ENCODE measurements around the gene FRRS1. TPM values are rescaled to one million over a fixed set of nuclear protein-coding genes. Genes with fewer than 3 reads are reported as not detected.
A peak's percentile ranks its signal among the peaks of the same experiment; 100 is the strongest.

FRRS1 gene, protein sequence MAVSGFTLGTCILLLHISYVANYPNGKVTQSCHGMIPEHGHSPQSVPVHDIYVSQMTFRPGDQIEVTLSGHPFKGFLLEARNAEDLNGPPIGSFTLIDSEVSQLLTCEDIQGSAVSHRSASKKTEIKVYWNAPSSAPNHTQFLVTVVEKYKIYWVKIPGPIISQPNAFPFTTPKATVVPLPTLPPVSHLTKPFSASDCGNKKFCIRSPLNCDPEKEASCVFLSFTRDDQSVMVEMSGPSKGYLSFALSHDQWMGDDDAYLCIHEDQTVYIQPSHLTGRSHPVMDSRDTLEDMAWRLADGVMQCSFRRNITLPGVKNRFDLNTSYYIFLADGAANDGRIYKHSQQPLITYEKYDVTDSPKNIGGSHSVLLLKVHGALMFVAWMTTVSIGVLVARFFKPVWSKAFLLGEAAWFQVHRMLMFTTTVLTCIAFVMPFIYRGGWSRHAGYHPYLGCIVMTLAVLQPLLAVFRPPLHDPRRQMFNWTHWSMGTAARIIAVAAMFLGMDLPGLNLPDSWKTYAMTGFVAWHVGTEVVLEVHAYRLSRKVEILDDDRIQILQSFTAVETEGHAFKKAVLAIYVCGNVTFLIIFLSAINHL
- total RNA-seq (1 to 10 TPM in 1 of 5 donors, under 1 TPM in 3, not detected in 1; 0.20 to 1.2 (median 0.45) TPM), total RNA-seq (0.24 to 5.2 (median 1.4) reads per million in 29 experiments)
- 0.63 TPM for total RNA-seq (2013)

DNA sequence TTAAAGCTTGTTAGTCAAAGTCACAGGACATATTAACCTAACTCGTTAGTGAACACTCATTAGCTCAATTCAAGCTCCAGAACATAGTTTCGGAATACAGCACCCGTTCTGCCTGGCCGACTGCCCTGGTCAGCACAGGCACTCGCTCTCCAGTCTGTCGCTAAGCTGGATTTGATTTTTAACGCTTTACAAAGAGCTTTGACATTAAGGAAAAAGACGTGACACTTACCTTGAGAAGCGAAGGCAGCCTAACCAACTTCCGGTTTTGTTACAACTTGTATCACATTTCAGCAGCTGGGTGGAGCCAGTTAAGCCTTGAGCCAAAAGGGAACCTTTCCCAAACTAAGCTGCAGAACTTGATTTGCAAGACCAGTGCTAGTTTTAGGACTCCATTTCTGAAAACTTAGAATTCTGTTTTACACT is at the start of gene FRRS1:
TSS of gene FRRS1 (minus strand) at position 258 of the 423 bp plus-strand sequence. CDS start 17,867 bp downstream, outside the sequence.
- POLR2A ChIA-PET: interaction anchor here in 1 of 2 donors (0.7 kb wide), 1 partner anchor 17 kb away, joined by 5 read pairs; no protein-coding TSS in a partner anchor
- Histone ChIP-seq H3K27me3 (replicated peaks in 1 of 2; ENCODE audit: control insufficient read depth in 2 of 2, extremely low read depth in 1 of 2, insufficient read depth in 2 of 2, low read length in 1 of 2) (peaks cover 0 to 2% of the 10 kb centered on the region in 2 experiments), H3K4me3 (ENCODE audit: control insufficient read depth in 1 of 2, extremely low read depth in 1 of 2, low read length in 1 of 2) (peak within 1 kb of the TSS; percentile 48 to 66), H3K27ac (ENCODE audit: low read length) (no peak within 1 kb of the TSS), H3K4me1 (ENCODE audit: control insufficient read depth in 1 of 2, extremely low read depth in 1 of 2, insufficient read depth in 2 of 2, low read length in 2 of 2) (peaks cover 0 to 5% of the 10 kb centered on the region in 2 experiments), H3K36me3 (ENCODE audit: control insufficient read depth in 2 of 2, extremely low read depth in 1 of 2, insufficient read depth in 1 of 2, low read length in 1 of 2) (no peaks in the 10 kb centered on the region), H3K9me3 (no peaks in the 10 kb centered on the region)
- peak within 1 kb of the TSS; percentile 89 to 90 (median 90) for H3K4me3 Mint-ChIP-seq
- no peaks in the 10 kb centered on the region for H3K36me3 Mint-ChIP-seq
- WGBS (ENCODE audit: insufficient coverage): 4% methylated on average over 10 of the region's 10 CpGs
- peaks cover 7 to 9% of the 10 kb centered on the region in 2 donors for H3K27me3 Mint-ChIP-seq
- peak in 29 of 35 experiments; percentile 1 to 58 (median 12) for DNase-seq
- ATAC-seq (replicated peaks in 1 of 4): peak; percentile 70 to 83 (median 77)
- peak within 1 kb of the TSS; percentile 69 to 95 for H3K27ac Mint-ChIP-seq
- CTCF ChIA-PET: interaction anchor here in 1 of 2 donors (0.9 kb wide), 1 partner anchor 1102 kb away, joined by 3 read pairs; no protein-coding TSS in a partner anchor
- H3K9me3 Mint-ChIP-seq: no peaks in the 10 kb centered on the region
- peaks cover 7 to 12% (median 10%) of the 10 kb centered on the region in 3 donors for H3K4me1 Mint-ChIP-seq

DNA sequence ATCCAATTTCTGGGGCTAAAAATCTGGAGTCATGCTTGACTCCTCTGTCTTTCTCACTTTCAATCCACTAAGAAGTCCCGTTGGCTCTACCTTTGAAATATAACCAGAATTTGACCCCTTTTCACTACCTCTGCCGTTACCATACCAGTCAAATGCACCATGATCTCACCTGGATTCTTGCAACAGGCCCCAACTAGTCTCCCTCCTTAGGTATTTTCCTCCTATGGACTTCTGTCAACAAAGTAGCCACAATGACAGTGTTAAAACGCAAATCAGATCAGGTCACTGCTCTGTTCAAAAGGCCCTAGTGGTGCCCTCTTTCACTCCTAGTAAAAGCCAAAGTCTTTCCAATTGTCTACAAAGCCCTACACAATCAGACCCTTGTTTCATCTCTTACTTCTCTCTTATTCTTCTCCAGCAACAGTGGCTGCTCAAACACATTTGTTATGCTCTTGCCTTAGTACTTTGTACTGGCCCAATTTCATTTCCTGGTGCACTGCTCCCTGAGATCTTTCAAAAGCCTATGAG is 48.0 kb upstream of the FRRS1 start:
- Histone ChIP-seq H3K9me3 (no peaks in the 10 kb centered on the region), H3K36me3 (ENCODE audit: control insufficient read depth in 2 of 2, extremely low read depth in 1 of 2, insufficient read depth in 1 of 2, low read length in 1 of 2) (no peaks in the 10 kb centered on the region), H3K27me3 (replicated peaks in 1 of 2; ENCODE audit: control insufficient read depth in 2 of 2, extremely low read depth in 1 of 2, insufficient read depth in 2 of 2, low read length in 1 of 2) (no peaks in the 10 kb centered on the region), H3K4me3 (ENCODE audit: control insufficient read depth in 1 of 2, extremely low read depth in 1 of 2, low read length in 1 of 2) (no peak overlapping the region), H3K27ac (ENCODE audit: low read length) (no peak overlapping the region), H3K4me1 (ENCODE audit: control insufficient read depth in 1 of 2, extremely low read depth in 1 of 2, insufficient read depth in 2 of 2, low read length in 2 of 2) (no peaks in the 10 kb centered on the region)
- CTCF ChIA-PET: no interaction called here
- Mint-ChIP-seq H3K4me1 (no peaks in the 10 kb centered on the region), H3K9me3 (no peaks in the 10 kb centered on the region), H3K36me3 (no peaks in the 10 kb centered on the region), H3K27me3 (peaks cover 10 to 21% of the 10 kb centered on the region in 2 donors), H3K4me3 (no peak overlapping the region), H3K27ac (no peak overlapping the region)
- ATAC-seq (replicated peaks in 1 of 4): no peak
- POLR2A ChIA-PET: no interaction called here
- 89% methylated on average over 3 of the region's 3 CpGs for WGBS (ENCODE audit: insufficient coverage)
- DNase-seq: no peak

DNA sequence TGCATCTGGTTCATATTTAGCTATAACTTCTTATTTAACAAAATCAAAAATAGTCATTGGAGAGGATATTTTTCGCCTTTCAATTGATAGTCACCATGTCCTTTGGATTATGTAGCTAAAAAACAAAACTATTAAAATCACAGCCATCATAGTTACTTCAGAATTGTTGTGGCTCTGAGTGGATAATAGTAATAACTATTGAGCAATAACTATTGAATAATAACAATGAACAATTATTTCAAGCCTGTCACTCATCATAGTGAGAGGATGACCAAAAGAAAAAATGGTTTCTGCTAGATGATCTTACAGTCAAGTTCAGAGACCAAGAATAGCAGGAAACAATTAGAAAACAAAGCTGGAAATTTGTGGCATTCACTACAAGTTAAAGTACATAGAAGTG is 45.3 kb upstream of the FRRS1 start:
- no peak for ATAC-seq (replicated peaks in 1 of 4)
- Mint-ChIP-seq H3K36me3 (no peaks in the 10 kb centered on the region), H3K4me1 (peaks cover 0 to 6% (median 0%) of the 10 kb centered on the region in 3 donors), H3K27ac (no peak overlapping the region), H3K9me3 (no peaks in the 10 kb centered on the region), H3K4me3 (no peak overlapping the region), H3K27me3 (peaks cover 16 to 24% of the 10 kb centered on the region in 2 donors)
- Histone ChIP-seq H3K27me3 (replicated peaks in 1 of 2; ENCODE audit: control insufficient read depth in 2 of 2, extremely low read depth in 1 of 2, insufficient read depth in 2 of 2, low read length in 1 of 2) (no peaks in the 10 kb centered on the region), H3K4me1 (ENCODE audit: control insufficient read depth in 1 of 2, extremely low read depth in 1 of 2, insufficient read depth in 2 of 2, low read length in 2 of 2) (peaks cover 0 to 2% of the 10 kb centered on the region in 2 experiments), H3K4me3 (ENCODE audit: control insufficient read depth in 1 of 2, extremely low read depth in 1 of 2, low read length in 1 of 2) (no peak overlapping the region), H3K9me3 (no peaks in the 10 kb centered on the region), H3K36me3 (ENCODE audit: control insufficient read depth in 2 of 2, extremely low read depth in 1 of 2, insufficient read depth in 1 of 2, low read length in 1 of 2) (no peaks in the 10 kb centered on the region), H3K27ac (ENCODE audit: low read length) (no peak overlapping the region)
- whole genome bisulfite sequencing (ENCODE audit: insufficient coverage): no CpG with 5 or more reads among the region's 1 CpG
- POLR2A ChIA-PET: no interaction called here
- CTCF ChIA-PET: interaction anchor here (0.6 to 1.5 kb wide), 3 partner anchors 20 to 1057 kb away, joined by 3 to 5 read pairs (median 4); no protein-coding TSS in a partner anchor
- no peak for DNase-seq

DNA sequence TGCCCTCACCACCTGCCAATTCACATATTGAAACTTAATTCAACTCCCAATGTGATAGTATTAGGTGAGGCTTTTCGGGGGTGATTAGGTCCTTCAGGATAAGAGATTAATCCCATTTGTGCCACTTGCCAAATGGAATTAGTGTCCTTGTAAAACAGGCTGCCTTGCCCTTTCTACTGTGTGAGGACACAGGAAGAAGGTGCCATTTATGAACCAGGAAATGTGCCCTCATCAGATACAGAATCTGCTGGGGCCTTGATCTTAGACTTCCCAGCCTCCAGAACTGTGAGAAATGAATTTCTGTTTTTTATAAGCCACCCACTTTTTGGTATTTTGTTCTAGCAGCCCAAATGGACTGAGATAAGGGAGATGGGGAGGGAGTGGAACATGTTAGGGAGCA is 44.6 kb upstream of the FRRS1 start:
- ChIA-PET POLR2A (interaction anchor here in 1 of 2 donors (0.6 kb wide), 1 partner anchor 54 kb away, joined by 3 read pairs; no protein-coding TSS in a partner anchor), CTCF (interaction anchor here (0.8 to 1.5 kb wide), 2 partner anchors 20 to 1058 kb away, joined by 4 to 5 read pairs; no protein-coding TSS in a partner anchor)
- peaks cover 16 to 21% of the 10 kb centered on the region in 2 donors for H3K27me3 Mint-ChIP-seq
- Histone ChIP-seq H3K4me3 (ENCODE audit: control insufficient read depth in 1 of 2, extremely low read depth in 1 of 2, low read length in 1 of 2) (no peak overlapping the region), H3K4me1 (ENCODE audit: control insufficient read depth in 1 of 2, extremely low read depth in 1 of 2, insufficient read depth in 2 of 2, low read length in 2 of 2) (peaks cover 0 to 2% of the 10 kb centered on the region in 2 experiments), H3K36me3 (ENCODE audit: control insufficient read depth in 2 of 2, extremely low read depth in 1 of 2, insufficient read depth in 1 of 2, low read length in 1 of 2) (no peaks in the 10 kb centered on the region), H3K27ac (ENCODE audit: low read length) (no peak overlapping the region), H3K27me3 (replicated peaks in 1 of 2; ENCODE audit: control insufficient read depth in 2 of 2, extremely low read depth in 1 of 2, insufficient read depth in 2 of 2, low read length in 1 of 2) (no peaks in the 10 kb centered on the region), H3K9me3 (no peaks in the 10 kb centered on the region)
- H3K9me3 Mint-ChIP-seq: no peaks in the 10 kb centered on the region
- peaks cover 0 to 6% (median 0%) of the 10 kb centered on the region in 3 donors for H3K4me1 Mint-ChIP-seq
- no peak overlapping the region for H3K4me3 Mint-ChIP-seq
- DNase-seq: no peak
- ATAC-seq (replicated peaks in 1 of 4): no peak
- H3K27ac Mint-ChIP-seq: no peak overlapping the region
- no peaks in the 10 kb centered on the region for H3K36me3 Mint-ChIP-seq
- 60% methylated on average over 1 of the region's 1 CpG for WGBS (ENCODE audit: insufficient coverage)

DNA sequence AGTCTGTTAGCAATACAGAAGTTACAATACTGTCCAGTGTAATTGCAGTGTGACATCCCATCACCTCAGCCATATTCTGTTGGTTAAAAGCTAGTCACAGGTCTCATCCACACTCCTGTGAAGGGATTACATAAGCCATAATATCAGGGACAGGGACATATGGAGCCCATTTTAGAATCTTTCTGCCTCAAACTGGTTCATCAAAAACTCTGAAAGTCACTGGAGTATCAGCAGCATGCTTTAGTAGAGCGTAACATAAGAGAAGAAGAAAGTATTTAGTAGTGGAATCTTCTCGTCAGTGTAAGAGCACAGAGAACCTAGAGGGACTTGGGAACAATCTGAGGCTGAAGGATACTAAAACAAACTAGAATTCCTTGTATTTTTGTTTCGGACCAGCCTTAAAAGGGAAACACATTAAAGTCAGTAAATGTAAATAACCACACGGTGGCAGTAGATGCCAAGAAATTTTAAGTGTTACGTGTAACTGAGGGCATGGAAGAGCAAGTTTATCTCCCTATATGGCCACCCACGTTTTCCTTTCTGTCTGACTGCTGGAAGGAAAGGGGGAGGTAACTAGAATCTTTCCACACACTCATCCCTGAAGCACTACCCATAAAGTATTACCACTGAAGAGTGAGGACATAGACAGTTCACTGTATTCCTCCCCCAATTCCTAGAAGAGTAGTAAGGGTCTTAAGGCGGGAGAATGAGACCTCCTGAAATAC is 42.1 kb upstream of the FRRS1 start:
- Histone ChIP-seq H3K27me3 (replicated peaks in 1 of 2; ENCODE audit: control insufficient read depth in 2 of 2, extremely low read depth in 1 of 2, insufficient read depth in 2 of 2, low read length in 1 of 2) (no peaks in the 10 kb centered on the region), H3K4me1 (ENCODE audit: control insufficient read depth in 1 of 2, extremely low read depth in 1 of 2, insufficient read depth in 2 of 2, low read length in 2 of 2) (peaks cover 0 to 2% of the 10 kb centered on the region in 2 experiments), H3K36me3 (ENCODE audit: control insufficient read depth in 2 of 2, extremely low read depth in 1 of 2, insufficient read depth in 1 of 2, low read length in 1 of 2) (no peaks in the 10 kb centered on the region), H3K27ac (ENCODE audit: low read length) (no peak overlapping the region), H3K4me3 (ENCODE audit: control insufficient read depth in 1 of 2, extremely low read depth in 1 of 2, low read length in 1 of 2) (no peak overlapping the region), H3K9me3 (no peaks in the 10 kb centered on the region)
- ATAC-seq (replicated peaks in 1 of 4) (peak; percentile 69 to 77 (median 76)), DNase-seq (peak in 14 of 35 experiments; percentile 0 to 82 (median 24))
- Mint-ChIP-seq H3K9me3 (no peaks in the 10 kb centered on the region), H3K36me3 (no peaks in the 10 kb centered on the region), H3K4me1 (peaks cover 0 to 6% (median 0%) of the 10 kb centered on the region in 3 donors), H3K27ac (peak overlapping the region in 1 of 2 donors; percentile 13), H3K4me3 (no peak overlapping the region), H3K27me3 (peaks cover 10 to 13% of the 10 kb centered on the region in 2 donors)
- WGBS (ENCODE audit: insufficient coverage): no CpG with 5 or more reads among the region's 7 CpGs
- ChIA-PET CTCF (interaction anchor here in 1 of 2 donors (0.6 kb wide), 1 partner anchor 1648 kb away, joined by 3 read pairs; no protein-coding TSS in a partner anchor), POLR2A (no interaction called here)
